GM12873 (cell line): ENCODE results near the gene ADGRV1.

ENCODE experiments used
- CTCF ChIP-seq: IDR thresholded peaks from 2 replicates; pipeline ENCODE4 v1.5.1; 2012; ENCODE audit warnings: low read depth, mild to moderate bottlenecking, moderate library complexity, low read length, control low read depth; ENCODE audit not compliant: insufficient read depth; ENCODE audit errors: missing control alignments

ADGRV1 gene

GRCh38 chr5:91052977-91053740 is 494.6 kb downstream of the ADGRV1 start:
- TF ChIP-seq CTCF = no peak

GRCh38 chr5:91053741-91054025 is 495.1 kb downstream of the ADGRV1 start:
- TF ChIP-seq CTCF = no peak

GRCh38 chr5:91058155-91058554 is 499.6 kb downstream of the ADGRV1 start:
- no peak for TF ChIP-seq CTCF

GRCh38 chr5:91058575-91058974 is 500.0 kb downstream of the ADGRV1 start:
- TF ChIP-seq CTCF = no peak

GRCh38 chr5:91059409-91059808 is 500.8 kb downstream of the ADGRV1 start:
- no peak for TF ChIP-seq CTCF

GRCh38 chr5:91061094-91061493 is 502.5 kb downstream of the ADGRV1 start:
- no peak for TF ChIP-seq CTCF

GRCh38 chr5:91061946-91062562 is 503.5 kb downstream of the ADGRV1 start:
- TF ChIP-seq CTCF = no peak
